Coronary artery (tissue), 2 donors: ENCODE measurements around the gene UBP1.
"Not testable (repeated sequence)": the region's sequence is repeated elsewhere in the genome, so short reads cannot be mapped to it uniquely, and the experiment has no call there.

Source experiments
- DNase-seq: peaks from one replicate; pipeline ENCODE4 v3.0.0-alpha.2; 2017; ENCODE audit warnings: low spot score
- H3K27ac ChIP-seq, 2 donors: fragments of 200-600 bp; sonication (generic); one replicate each; pipeline ENCODE4 v1.5.1; 2016 to 2019
- H3K4me3 ChIP-seq: fragments of 200-600 bp; sonication (generic); 2 replicates; pipeline ENCODE4 v1.5.1; 2016; ENCODE audit warnings: mild to moderate bottlenecking, moderate library complexity
- CTCF ChIP-seq: fragments of 200-600 bp; sonication (generic); IDR thresholded peaks from one replicate; pipeline ENCODE4 v1.5.1; 2019; ENCODE audit warnings: antibody characterized with exemption

UBP1 gene

GRCh38 chr3:33424606-33425452 lies 15.4 kb downstream of the UBP1 start:
- H3K4me3 ChIP-seq: no peak overlapping the region
- no peak overlapping the region for H3K27ac ChIP-seq
- no peak for TF ChIP-seq CTCF
- no peak for DNase-seq

GRCh38 chr3:33420966-33421365 lies 19.2 kb downstream of the UBP1 start:
- no peak for TF ChIP-seq CTCF
- DNase-seq: no peak
- Histone ChIP-seq H3K4me3 (no peak overlapping the region), H3K27ac (no peak overlapping the region)

- H3K27ac ChIP-seq: no peak overlapping the region
- DNase-seq: no peak
- TF ChIP-seq CTCF: no peak
- H3K4me3 ChIP-seq: no peak overlapping the region
Observed at GRCh38 chr3:33419948-33420347, 20.3 kb downstream of the UBP1 start.

- DNase-seq: no peak
- Histone ChIP-seq H3K27ac (no peak overlapping the region), H3K4me3 (no peak overlapping the region)
- TF ChIP-seq CTCF: no peak
Observed at GRCh38 chr3:33417066-33417673, 23.0 kb downstream of the UBP1 start.

- H3K4me3 ChIP-seq, DNase-seq, H3K27ac ChIP-seq: not testable (repeated sequence)
Observed at GRCh38 chr3:33410816-33411215, 29.4 kb downstream of the UBP1 start.

- no peak for DNase-seq
- TF ChIP-seq CTCF: no peak
- Histone ChIP-seq H3K27ac (no peak overlapping the region), H3K4me3 (no peak overlapping the region)
Observed at GRCh38 chr3:33403756-33404155, 36.4 kb downstream of the UBP1 start.

GRCh38 chr3:33402936-33403335 lies 37.3 kb downstream of the UBP1 start:
- no peak overlapping the region for H3K27ac ChIP-seq
- no peak overlapping the region for H3K4me3 ChIP-seq
- DNase-seq: no peak
- TF ChIP-seq CTCF: no peak
